ENCODE data around the gene CTDP1. TPM values are rescaled to one million over a fixed set of nuclear protein-coding genes. Genes with fewer than 3 reads are reported as not detected.
"Not testable (repeated sequence)": the region's sequence is repeated elsewhere in the genome, so short reads cannot be mapped to it uniquely, and the experiment has no call there.

CTDP1 gene
- total RNA-seq, 3 donors from 2014 or later, result 15.0 to 21.0 (median 19.9) TPM

DNA sequence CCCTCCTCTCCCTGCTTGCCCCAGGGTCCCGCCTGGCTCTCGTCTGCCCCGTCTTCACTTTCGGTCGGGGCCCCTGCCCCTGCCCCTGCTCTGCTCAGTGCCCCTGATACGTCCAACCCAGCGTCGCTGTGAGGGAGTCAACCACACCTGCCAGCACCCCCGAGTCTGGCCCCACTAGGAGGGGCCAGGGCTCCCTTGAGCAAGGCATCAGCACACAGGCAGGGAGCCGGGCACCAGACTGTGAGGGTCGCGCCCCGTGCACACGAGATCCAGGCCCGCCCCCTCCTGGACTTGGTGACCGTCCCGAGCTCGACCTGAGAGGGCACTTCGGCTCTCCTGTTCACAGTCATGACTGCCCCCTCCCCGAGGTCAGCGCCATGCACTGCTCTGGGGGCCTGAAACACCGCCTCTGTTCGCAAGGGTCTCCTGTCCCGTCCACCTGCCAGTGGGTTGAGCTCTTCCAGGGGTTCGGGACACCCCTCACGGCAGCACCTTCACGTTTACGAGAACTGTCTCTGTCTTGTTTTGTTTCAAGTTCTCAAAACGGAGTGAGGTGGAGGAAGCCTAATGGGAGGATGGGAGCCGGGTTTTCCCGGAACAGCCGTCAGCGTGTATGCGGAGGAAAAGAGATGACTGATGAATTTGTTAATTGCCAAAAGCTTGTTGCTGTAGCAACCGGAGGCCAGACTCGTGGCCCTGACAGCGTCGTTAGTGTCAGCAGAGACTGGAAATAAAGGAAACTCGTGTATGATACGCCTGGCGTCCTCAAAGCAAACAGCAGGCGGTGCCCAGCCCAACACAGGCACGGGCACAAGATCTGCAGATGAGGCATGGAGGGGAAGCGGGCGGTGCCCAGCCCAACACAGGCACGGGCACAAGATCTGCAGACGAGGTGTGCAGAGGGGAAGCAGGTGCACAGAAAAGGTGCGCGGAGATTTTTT, 69.9 kb downstream of the CTDP1 start:
- Histone ChIP-seq H3K9me3 (no peaks in the 10 kb centered on the region), H3K4me1 (no peaks in the 10 kb centered on the region), H3K27me3 (no peaks in the 10 kb centered on the region), H3K27ac (no peak overlapping the region), H3K4me3 (no peak overlapping the region), H3K36me3 (no peaks in the 10 kb centered on the region)
- TF ChIP-seq, protein P1, sequence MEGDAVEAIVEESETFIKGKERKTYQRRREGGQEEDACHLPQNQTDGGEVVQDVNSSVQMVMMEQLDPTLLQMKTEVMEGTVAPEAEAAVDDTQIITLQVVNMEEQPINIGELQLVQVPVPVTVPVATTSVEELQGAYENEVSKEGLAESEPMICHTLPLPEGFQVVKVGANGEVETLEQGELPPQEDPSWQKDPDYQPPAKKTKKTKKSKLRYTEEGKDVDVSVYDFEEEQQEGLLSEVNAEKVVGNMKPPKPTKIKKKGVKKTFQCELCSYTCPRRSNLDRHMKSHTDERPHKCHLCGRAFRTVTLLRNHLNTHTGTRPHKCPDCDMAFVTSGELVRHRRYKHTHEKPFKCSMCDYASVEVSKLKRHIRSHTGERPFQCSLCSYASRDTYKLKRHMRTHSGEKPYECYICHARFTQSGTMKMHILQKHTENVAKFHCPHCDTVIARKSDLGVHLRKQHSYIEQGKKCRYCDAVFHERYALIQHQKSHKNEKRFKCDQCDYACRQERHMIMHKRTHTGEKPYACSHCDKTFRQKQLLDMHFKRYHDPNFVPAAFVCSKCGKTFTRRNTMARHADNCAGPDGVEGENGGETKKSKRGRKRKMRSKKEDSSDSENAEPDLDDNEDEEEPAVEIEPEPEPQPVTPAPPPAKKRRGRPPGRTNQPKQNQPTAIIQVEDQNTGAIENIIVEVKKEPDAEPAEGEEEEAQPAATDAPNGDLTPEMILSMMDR (IDR thresholded peaks at IDR 0.05), result no peak
- TF ChIP-seq POLR2A (IDR thresholded peaks at IDR 0.05), result no peak
- no peak for TF ChIP-seq POLR2AphosphoS5 (IDR thresholded peaks at IDR 0.05)
- DNase-seq (ENCODE audit: low spot score in 2 of 2), result no peak
- intact Hi-C loops (cut with DNase I; ENCODE audit: low total_unique reads), result no loop called here

DNA sequence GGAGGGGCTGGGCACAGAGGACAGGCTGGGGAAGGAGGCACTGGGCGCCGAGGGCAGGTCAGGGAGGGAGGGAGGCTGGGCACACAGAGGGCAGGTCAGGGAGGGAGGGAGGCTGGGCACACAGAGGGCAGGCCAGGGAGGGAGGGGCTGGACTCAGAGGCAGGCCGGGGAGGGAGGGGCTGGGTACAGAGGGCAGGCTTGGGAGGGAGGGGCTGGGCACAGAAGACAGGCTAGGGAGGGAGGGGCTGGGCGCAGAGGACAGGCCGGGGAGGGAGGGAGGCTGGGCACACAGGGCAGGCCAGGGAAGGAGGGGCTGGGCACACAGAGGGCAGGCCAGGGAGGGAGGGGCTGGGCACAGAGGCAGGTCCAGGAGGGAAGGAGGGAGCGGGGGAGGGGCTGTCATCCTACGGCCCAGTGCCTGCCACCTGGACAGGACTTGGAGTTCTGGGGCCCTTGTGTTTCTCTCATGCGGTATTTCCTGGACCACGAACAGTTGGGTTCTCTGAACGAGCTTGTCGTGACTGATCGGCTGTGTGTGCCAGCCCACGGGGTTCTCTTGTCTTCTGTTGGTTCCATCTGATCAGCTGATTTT, 71.5 kb downstream of the CTDP1 start:
- H3K27me3 ChIP-seq, result no peaks in the 10 kb centered on the region
- peak in 1 of 2 donors; percentile 42 for DNase-seq (ENCODE audit: low spot score in 2 of 2)
- H3K4me3 ChIP-seq, result no peak overlapping the region
- no peaks in the 10 kb centered on the region for H3K36me3 ChIP-seq
- intact Hi-C loops (cut with DNase I; ENCODE audit: low total_unique reads), result no loop called here
- H3K27ac ChIP-seq, result no peak overlapping the region
- no peaks in the 10 kb centered on the region for H3K4me1 ChIP-seq
- no peaks in the 10 kb centered on the region for H3K9me3 ChIP-seq
- TF ChIP-seq POLR2AphosphoS5 (IDR thresholded peaks at IDR 0.05), result no peak
- no peak for TF ChIP-seq POLR2A (IDR thresholded peaks at IDR 0.05)
- TF ChIP-seq, protein P1 (IDR thresholded peaks at IDR 0.05), result no peak

DNA sequence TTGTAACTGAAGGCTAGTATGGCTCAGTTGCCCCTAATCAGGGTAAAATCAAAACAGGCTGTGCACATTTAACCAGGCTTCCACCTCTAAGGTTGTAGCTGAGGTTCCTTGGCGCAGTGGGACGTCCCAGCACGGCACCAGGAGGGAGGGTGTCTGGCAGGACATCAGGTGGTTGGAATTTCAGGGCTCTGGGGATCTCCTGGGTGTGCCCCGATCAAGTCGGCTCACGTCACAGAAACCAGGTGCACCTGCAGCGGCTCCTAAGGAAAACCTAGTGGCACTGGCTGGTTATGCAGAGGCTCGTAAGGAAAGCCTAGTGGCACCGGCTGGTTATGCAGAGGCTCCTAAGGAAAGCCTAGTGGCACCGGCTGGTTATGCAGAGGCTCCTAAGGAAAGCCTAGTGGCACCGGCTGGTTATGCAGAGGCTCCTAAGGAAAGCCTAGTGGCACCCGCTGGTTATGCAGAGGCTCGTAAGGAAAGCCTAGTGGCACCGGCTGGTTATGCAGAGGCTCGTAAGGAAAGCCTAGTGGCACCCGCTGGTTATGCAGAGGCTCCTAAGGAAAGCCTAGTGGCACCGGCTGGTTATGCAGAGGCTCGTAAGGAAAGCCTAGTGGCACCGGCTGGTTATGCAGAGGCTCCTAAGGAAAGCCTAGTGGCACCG, 72.4 kb downstream of the CTDP1 start:
- H3K27me3 ChIP-seq; H3K27ac ChIP-seq; H3K4me3 ChIP-seq; H3K9me3 ChIP-seq; H3K4me1 ChIP-seq; DNase-seq (ENCODE audit: low spot score in 2 of 2); H3K36me3 ChIP-seq; intact Hi-C loops (cut with DNase I; ENCODE audit: low total_unique reads): not testable (repeated sequence)

DNA sequence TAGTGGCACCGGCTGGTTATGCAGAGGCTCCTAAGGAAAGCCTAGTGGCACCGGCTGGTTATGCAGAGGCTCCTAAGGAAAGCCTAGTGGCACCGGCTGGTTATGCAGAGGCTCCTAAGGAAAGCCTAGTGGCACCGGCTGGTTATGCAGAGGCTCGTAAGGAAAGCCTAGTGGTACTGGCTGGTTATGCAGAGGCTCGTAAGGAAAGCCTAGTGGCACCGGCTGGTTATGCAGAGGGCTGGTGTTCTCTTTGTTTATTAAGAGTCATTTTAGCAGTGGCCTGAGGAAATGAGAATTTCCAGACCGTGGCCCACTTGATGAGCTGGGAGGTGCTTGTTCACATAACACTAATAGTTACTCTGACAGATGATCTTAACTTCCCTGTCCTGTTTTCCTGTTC, 73.3 kb downstream of the CTDP1 start:
- H3K36me3 ChIP-seq; DNase-seq (ENCODE audit: low spot score in 2 of 2); H3K27me3 ChIP-seq; H3K4me1 ChIP-seq; intact Hi-C loops (cut with DNase I; ENCODE audit: low total_unique reads); H3K27ac ChIP-seq; H3K9me3 ChIP-seq; H3K4me3 ChIP-seq: not testable (repeated sequence)

DNA sequence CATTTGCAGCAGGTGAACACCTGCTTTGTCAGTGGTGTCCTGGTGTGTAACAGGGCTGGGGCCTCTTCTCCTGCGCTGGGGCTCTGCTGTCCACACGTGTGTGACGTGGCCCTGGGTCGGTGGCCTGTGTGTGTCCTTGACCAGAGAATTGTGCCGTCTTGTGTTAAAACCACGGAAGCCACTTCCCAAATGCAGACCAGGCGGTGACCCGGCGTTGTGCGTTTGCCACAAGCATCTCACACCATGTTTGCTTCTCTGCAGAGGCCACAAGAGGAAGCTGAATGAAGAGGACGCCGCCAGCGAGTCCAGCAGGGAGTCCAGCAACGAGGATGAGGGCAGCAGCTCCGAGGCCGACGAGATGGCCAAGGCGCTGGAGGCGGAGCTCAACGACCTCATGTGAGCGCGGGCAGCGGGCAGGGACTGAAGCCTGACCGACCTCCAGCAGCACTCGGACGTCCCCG, 73.8 kb downstream of the CTDP1 start:
- H3K27me3 ChIP-seq, result no peaks in the 10 kb centered on the region
- no peak overlapping the region for H3K27ac ChIP-seq
- no peaks in the 10 kb centered on the region for H3K9me3 ChIP-seq
- H3K4me1 ChIP-seq, result no peaks in the 10 kb centered on the region
- no peaks in the 10 kb centered on the region for H3K36me3 ChIP-seq
- H3K4me3 ChIP-seq, result no peak overlapping the region
- no peak for DNase-seq (ENCODE audit: low spot score in 2 of 2)
- intact Hi-C loops (cut with DNase I; ENCODE audit: low total_unique reads), result no loop called here
- TF ChIP-seq, protein P1 (IDR thresholded peaks at IDR 0.05), result no peak
- no peak for TF ChIP-seq POLR2AphosphoS5 (IDR thresholded peaks at IDR 0.05)
- TF ChIP-seq POLR2A (IDR thresholded peaks at IDR 0.05), result no peak
